K562 (cell line): Measurements from ENCODE around the gene HDAC7. TPM values are rescaled to one million over a fixed set of nuclear protein-coding genes. Genes with fewer than 3 reads are reported as not detected.
A peak's percentile ranks its signal among the peaks of the same experiment; 100 is the strongest.

Source experiments
- CBFA2T2 ChIP-seq: fragments of 450-650 bp; conservative IDR thresholded peaks from 2 replicates; pipeline ENCODE4 v1.6.1; 2017; ENCODE audit warnings: mild to moderate bottlenecking
- CBFB ChIP-seq: sonication (generic); formaldehyde crosslinking; IDR thresholded peaks from 2 replicates; pipeline ENCODE4 v1.4.0; 2020; ENCODE audit warnings: mild to moderate bottlenecking, missing genetic modification reagents
- CHCHD3 ChIP-seq: fragments of 250-450 bp; sonication (Bioruptor Pico); IDR thresholded peaks from 2 replicates; pipeline ENCODE4 v2.1.2; 2022; ENCODE audit warnings: mild to moderate bottlenecking
- CSDE1 ChIP-seq, 2 experiments: fragments of 450-650 bp; IDR thresholded peaks; 2 replicates each; pipeline ENCODE4 v1.6.1; 2016; ENCODE audit warnings: mild to moderate bottlenecking in 1 of 2
- ELF1 ChIP-seq: fragments of 200-800 bp; sonication (Bioruptor generic); IDR thresholded peaks from 2 replicates; pipeline ENCODE4 v1.6.1; 2016; ENCODE audit warnings: missing genetic modification characterization, missing compliant biosample characterization
- FOS ChIP-seq: IDR thresholded peaks from 3 replicates; pipeline ENCODE4 v1.6.1; 2011; ENCODE audit not compliant: insufficient read length; ENCODE audit errors: extremely low read depth
- FOXK1 ChIP-seq: sonication (generic); formaldehyde crosslinking; IDR thresholded peaks from 2 replicates; pipeline ENCODE4 v1.8.0; 2022; ENCODE audit warnings: missing genetic modification reagents, mild to moderate bottlenecking, borderline replicate concordance
- PPARD ChIP-seq: fragments of 250-450 bp; sonication (Bioruptor Pico); IDR thresholded peaks from 2 replicates; pipeline ENCODE4 v1.8.0; 2022; ENCODE audit warnings: inconsistent platforms, mild to moderate bottlenecking, moderate library complexity
- RBM15 ChIP-seq: fragments of 200-400 bp; formaldehyde crosslinking; IDR thresholded peaks from 2 replicates; pipeline ENCODE4 v1.6.1; 2018; ENCODE audit warnings: mild to moderate bottlenecking, low read length, moderate library complexity; ENCODE audit not compliant: insufficient read depth
- RBM17 ChIP-seq: fragments of 200-400 bp; formaldehyde crosslinking; IDR thresholded peaks from 2 replicates; pipeline ENCODE4 v1.6.1; 2017; ENCODE audit warnings: low read depth, mild to moderate bottlenecking, low read length, borderline replicate concordance
- TAF7 ChIP-seq: fragments of 450-650 bp; IDR thresholded peaks from 2 replicates; pipeline ENCODE4 v1.6.1; 2016; ENCODE audit warnings: missing genetic modification characterization, missing compliant biosample characterization
- ZNF224 ChIP-seq: sonication (generic); formaldehyde crosslinking; IDR thresholded peaks from 2 replicates; pipeline ENCODE4 v1.8.0; 2022; ENCODE audit warnings: mild to moderate bottlenecking, missing genetic modification reagents
- ZNF347 ChIP-seq: fragments of 450-650 bp; formaldehyde crosslinking; IDR thresholded peaks from 2 replicates; pipeline ENCODE4 v1.4.0; 2020; ENCODE audit warnings: low read depth, mild to moderate bottlenecking, moderate library complexity
- ZNF584 ChIP-seq: fragments of 200-800 bp; sonication (Bioruptor generic); IDR thresholded peaks from 2 replicates; pipeline ENCODE4 v1.6.1; 2016; ENCODE audit warnings: low read depth, mild to moderate bottlenecking, missing genetic modification characterization, missing compliant biosample characterization
- ZNF695 ChIP-seq: fragments of 450-650 bp; formaldehyde crosslinking; IDR thresholded peaks from 2 replicates; pipeline ENCODE4 v1.4.0; 2020; ENCODE audit warnings: mild to moderate bottlenecking, moderate library complexity
- polyA plus RNA-seq, 8 experiments: library from polyadenylated mRNA; depleted of rRNA in 4 of 8; stranded (reverse) in 5 of 8; unstranded in 3 of 8; fragments of >200 nt; fragmentation: Nextera tagmentation in 2 of 8; fragmentation: Illumina TruSeq in 1 of 8; extraction: Ambion mirVana in 2 of 8; extraction: Trizol in 1 of 8; gene quantifications; 2 replicates each; pipeline versions ENCODE4 v1.2.1 to v1.2.3, GENCODE V29; 2011 to 2014; ENCODE audit warnings: inconsistent platforms in 1 of 8, missing spikeins in 1 of 8
- total RNA-seq, 7 experiments: library from RNA; depleted of rRNA in 6 of 7; stranded (reverse); fragments of >200 nt in 6 of 7; fragmentation: Illumina TruSeq in 2 of 7; extraction: Trizol in 2 of 7; gene quantifications; 2 replicates each; pipeline versions ENCODE4 v1.2.1 to v1.2.3, GENCODE V29; 2011 to 2021; ENCODE audit warnings: low replicate concordance in 1 of 7
- TF ChIP-seq, protein P1 (sequence below): fragments of 450-650 bp; formaldehyde crosslinking; conservative IDR thresholded peaks from 2 replicates; pipeline ENCODE4 v1.4.0; 2022; ENCODE audit warnings: mild to moderate bottlenecking, missing genetic modification characterization
- TF ChIP-seq, protein P2 (sequence below): fragments of 250-450 bp; sonication (Bioruptor Pico); IDR thresholded peaks from 2 replicates; pipeline ENCODE4 v1.9.0; 2021; ENCODE audit warnings: mild to moderate bottlenecking, inconsistent platforms
- TF ChIP-seq, protein P3 (sequence below): fragments of 450-650 bp; IDR thresholded peaks from 2 replicates; pipeline ENCODE4 v1.6.1; 2017; ENCODE audit warnings: antibody characterized with exemption
- TF ChIP-seq, protein P4 (sequence below), 2 experiments: fragments of 450-650 bp in 1 of 2; sonication (generic) in 1 of 2; formaldehyde crosslinking in 1 of 2; IDR thresholded peaks in 1 of 2; conservative IDR thresholded peaks in 1 of 2; 2 replicates each; pipeline versions ENCODE4 v1.6.1 to v1.8.1; 2016 to 2023; ENCODE audit warnings: mild to moderate bottlenecking in 2 of 2, moderate library complexity in 2 of 2, inconsistent platforms in 1 of 2, missing genetic modification reagents in 1 of 2

The HDAC7 gene
- total and polyA plus RNA-seq, 9 of the 15 experiments (the other 6 are each of a cell fraction or from before 2014, with no cell fraction given), result 2.5 to 129 (median 31.1) TPM

DNA sequence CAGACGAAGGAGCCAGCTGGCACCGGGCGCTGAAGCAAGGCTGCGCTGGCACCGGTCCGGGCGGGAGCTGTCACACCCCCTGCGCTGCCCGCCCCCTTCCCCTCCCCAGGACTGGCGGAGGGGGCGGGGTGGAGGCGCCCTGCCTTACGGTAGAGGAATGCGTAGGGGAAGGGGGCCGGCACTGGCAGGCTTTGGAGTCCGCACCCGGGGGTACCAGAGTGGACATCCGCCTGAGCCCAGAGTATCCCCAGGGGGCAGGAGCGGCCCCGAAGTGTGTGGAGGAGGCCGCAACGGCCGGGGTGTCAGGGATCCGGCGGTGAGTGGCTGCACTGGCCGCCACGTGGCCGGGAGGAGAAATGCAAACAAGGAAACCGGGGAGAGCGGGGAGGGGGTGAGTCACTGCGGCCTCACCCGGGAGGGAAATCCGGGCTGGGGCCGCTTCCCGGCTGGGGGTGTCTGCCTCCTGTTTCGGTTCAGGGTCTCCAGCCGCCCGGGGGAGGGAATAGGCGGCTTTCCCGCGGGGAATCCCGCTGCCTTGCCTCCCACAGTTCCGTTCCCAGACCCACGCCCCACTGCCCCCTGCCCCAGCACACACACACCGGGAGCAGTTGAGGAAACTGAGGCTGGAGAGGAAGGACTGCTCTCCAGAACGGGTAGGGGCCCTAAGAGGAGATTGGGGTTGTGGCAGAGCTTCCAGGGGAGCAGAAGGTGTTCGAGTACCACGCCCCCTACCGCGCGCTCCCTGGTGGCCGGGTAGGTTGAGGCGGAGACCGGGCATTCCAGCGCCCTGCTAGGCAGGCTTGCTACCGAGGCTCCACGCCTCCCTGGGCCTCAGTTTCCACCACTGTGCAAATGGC, 60.6 kb downstream of the HDAC7 start, which contains the start of gene RAPGEF3 (continued):
- no peak for TF ChIP-seq ZNF695 (CRISPR knock-in tag)
- no peak for TF ChIP-seq RBM17
- TF ChIP-seq, protein P1, sequence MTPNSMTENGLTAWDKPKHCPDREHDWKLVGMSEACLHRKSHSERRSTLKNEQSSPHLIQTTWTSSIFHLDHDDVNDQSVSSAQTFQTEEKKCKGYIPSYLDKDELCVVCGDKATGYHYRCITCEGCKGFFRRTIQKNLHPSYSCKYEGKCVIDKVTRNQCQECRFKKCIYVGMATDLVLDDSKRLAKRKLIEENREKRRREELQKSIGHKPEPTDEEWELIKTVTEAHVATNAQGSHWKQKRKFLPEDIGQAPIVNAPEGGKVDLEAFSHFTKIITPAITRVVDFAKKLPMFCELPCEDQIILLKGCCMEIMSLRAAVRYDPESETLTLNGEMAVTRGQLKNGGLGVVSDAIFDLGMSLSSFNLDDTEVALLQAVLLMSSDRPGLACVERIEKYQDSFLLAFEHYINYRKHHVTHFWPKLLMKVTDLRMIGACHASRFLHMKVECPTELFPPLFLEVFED (CRISPR knock-in tag), result no peak
- no peak for TF ChIP-seq RBM15
- TF ChIP-seq FOS, result no peak
- no peak for TF ChIP-seq CBFA2T2
- TF ChIP-seq, protein P2, sequence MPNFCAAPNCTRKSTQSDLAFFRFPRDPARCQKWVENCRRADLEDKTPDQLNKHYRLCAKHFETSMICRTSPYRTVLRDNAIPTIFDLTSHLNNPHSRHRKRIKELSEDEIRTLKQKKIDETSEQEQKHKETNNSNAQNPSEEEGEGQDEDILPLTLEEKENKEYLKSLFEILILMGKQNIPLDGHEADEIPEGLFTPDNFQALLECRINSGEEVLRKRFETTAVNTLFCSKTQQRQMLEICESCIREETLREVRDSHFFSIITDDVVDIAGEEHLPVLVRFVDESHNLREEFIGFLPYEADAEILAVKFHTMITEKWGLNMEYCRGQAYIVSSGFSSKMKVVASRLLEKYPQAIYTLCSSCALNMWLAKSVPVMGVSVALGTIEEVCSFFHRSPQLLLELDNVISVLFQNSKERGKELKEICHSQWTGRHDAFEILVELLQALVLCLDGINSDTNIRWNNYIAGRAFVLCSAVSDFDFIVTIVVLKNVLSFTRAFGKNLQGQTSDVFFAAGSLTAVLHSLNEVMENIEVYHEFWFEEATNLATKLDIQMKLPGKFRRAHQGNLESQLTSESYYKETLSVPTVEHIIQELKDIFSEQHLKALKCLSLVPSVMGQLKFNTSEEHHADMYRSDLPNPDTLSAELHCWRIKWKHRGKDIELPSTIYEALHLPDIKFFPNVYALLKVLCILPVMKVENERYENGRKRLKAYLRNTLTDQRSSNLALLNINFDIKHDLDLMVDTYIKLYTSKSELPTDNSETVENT (CRISPR knock-in tag), result no peak
- TF ChIP-seq ZNF347 (CRISPR knock-in tag), result no peak
- no peak for TF ChIP-seq FOXK1 (CRISPR knock-in tag)
- peak; percentile 24; the same call in 1 of the 2 replicates for TF ChIP-seq ZNF584 (CRISPR knock-in tag)
- peak; percentile 77 for TF ChIP-seq ELF1
- no peak; the same call in 1 of the 2 replicates for TF ChIP-seq CBFB (CRISPR knock-in tag)
- no peak for TF ChIP-seq CHCHD3
- TF ChIP-seq TAF7, result no peak
- TF ChIP-seq, protein P3, sequence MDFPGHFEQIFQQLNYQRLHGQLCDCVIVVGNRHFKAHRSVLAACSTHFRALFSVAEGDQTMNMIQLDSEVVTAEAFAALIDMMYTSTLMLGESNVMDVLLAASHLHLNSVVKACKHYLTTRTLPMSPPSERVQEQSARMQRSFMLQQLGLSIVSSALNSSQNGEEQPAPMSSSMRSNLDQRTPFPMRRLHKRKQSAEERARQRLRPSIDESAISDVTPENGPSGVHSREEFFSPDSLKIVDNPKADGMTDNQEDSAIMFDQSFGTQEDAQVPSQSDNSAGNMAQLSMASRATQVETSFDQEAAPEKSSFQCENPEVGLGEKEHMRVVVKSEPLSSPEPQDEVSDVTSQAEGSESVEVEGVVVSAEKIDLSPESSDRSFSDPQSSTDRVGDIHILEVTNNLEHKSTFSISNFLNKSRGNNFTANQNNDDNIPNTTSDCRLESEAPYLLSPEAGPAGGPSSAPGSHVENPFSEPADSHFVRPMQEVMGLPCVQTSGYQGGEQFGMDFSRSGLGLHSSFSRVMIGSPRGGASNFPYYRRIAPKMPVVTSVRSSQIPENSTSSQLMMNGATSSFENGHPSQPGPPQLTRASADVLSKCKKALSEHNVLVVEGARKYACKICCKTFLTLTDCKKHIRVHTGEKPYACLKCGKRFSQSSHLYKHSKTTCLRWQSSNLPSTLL, result no peak
- no peak for TF ChIP-seq CSDE1 (IDR thresholded peaks at IDR 0.05)
- no peak for TF ChIP-seq ZNF224
- TF ChIP-seq PPARD (CRISPR knock-in tag), result no peak
- TF ChIP-seq, protein P4, sequence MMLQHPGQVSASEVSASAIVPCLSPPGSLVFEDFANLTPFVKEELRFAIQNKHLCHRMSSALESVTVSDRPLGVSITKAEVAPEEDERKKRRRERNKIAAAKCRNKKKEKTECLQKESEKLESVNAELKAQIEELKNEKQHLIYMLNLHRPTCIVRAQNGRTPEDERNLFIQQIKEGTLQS (IDR thresholded peaks at IDR 0.05), result peak; percentile 90
- TF ChIP-seq, protein P4 (CRISPR knock-in tag; conservative IDR thresholded peaks at IDR 0.05), result peak; percentile 70; the same call in 1 of the 2 replicates
